ENCODE measurements around the gene LIMCH1.

The LIMCH1 gene

DNA sequence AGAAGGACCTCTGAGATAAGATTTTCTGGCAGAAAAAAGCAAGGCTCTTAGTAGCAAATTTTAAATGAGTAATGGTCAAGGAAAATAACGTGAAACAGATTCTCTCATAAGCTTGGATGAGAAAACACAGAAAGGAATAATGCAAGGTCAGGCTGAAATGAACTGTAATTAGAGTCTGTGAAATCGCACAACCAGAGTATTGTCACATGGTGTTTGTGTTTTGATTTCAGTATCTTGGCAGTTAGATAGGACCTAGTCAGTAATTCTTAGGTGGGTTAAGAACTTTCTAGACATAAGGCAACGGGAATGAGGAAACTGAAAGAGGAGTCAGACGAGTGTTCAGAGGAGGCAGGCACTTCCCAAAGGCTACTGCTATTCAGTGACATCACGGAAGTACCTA, 34.6 kb downstream of the LIMCH1 start:
- no peak for TF ChIP-seq CTCF (conservative IDR thresholded peaks at IDR 0.05; ENCODE audit: low read depth, low read length)
- no peak overlapping the region for H3K4me3 ChIP-seq (ENCODE audit: low read depth, low read length)
- no peak for DNase-seq (ENCODE audit: low read depth)

DNA sequence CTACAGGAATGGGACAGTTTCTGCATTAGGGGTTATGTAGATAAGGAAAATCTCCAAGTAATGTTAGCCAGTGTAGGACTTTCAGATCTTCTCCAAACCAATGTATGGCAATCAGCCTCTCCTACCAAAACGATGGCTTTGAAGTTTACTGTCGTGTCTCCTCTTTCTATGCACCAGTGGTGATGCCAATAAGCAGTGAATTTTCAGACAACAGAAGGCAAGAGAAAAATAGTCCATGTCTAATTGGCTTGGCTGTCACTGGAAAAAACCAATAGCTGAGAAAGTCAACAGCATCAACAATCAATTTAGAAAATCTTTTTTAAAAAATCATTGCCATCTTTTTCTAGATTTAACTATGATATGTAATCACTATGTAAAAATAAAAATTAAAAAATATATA, 35.0 kb downstream of the LIMCH1 start:
- no peak overlapping the region for H3K4me3 ChIP-seq (ENCODE audit: low read depth, low read length)
- no peak for DNase-seq (ENCODE audit: low read depth)
- TF ChIP-seq CTCF (conservative IDR thresholded peaks at IDR 0.05; ENCODE audit: low read depth, low read length) = no peak

- DNase-seq (ENCODE audit: low read depth) = no peak
- no peak for TF ChIP-seq CTCF (conservative IDR thresholded peaks at IDR 0.05; ENCODE audit: low read depth, low read length)
- H3K4me3 ChIP-seq (ENCODE audit: low read depth, low read length) = no peak overlapping the region
These were observed 35.6 kb downstream of the LIMCH1 start for GRCh38 chr4:41573502-41574001.

GRCh38 chr4:41575207-41575606, 37.2 kb downstream of the LIMCH1 start:
- DNase-seq (ENCODE audit: low read depth) = no peak
- TF ChIP-seq CTCF (conservative IDR thresholded peaks at IDR 0.05; ENCODE audit: low read depth, low read length) = no peak
- no peak overlapping the region for H3K4me3 ChIP-seq (ENCODE audit: low read depth, low read length)

GRCh38 chr4:41575665-41576064, 37.7 kb downstream of the LIMCH1 start:
- no peak for TF ChIP-seq CTCF (conservative IDR thresholded peaks at IDR 0.05; ENCODE audit: low read depth, low read length)
- DNase-seq (ENCODE audit: low read depth) = no peak
- no peak overlapping the region for H3K4me3 ChIP-seq (ENCODE audit: low read depth, low read length)

- DNase-seq (ENCODE audit: low read depth) = no peak
- H3K4me3 ChIP-seq (ENCODE audit: low read depth, low read length) = no peak overlapping the region
- no peak for TF ChIP-seq CTCF (conservative IDR thresholded peaks at IDR 0.05; ENCODE audit: low read depth, low read length)
These were observed 41.1 kb downstream of the LIMCH1 start for GRCh38 chr4:41579043-41579442.

DNA sequence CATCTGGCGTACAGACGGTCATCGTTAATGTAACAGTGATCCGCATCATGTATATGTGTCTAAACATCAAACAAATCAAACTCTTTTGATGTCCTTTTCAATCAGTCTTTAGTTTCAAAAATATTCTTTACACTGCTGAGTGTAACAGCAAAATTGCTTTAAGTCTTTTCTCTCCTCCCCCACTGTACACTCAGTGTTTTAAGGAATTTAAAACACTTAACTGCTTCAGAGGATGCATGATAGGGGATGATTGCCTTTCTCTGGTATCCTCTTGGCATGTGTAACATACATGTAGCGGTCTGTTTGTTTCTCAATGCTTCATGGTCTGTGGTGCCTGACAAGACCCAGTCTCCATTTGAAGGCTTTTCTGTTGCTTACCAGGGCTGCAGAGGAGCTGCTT, 41.6 kb downstream of the LIMCH1 start:
- DNase-seq (ENCODE audit: low read depth) = no peak
- H3K4me3 ChIP-seq (ENCODE audit: low read depth, low read length) = no peak overlapping the region
- TF ChIP-seq CTCF (conservative IDR thresholded peaks at IDR 0.05; ENCODE audit: low read depth, low read length) = no peak
